Left kidney (tissue), 2 donors: Measurements from ENCODE around the gene HECTD4. TPM values are rescaled to one million over a fixed set of nuclear protein-coding genes. Genes with fewer than 3 reads are reported as not detected.
"Not testable (repeated sequence)": the region's sequence is repeated elsewhere in the genome, so short reads cannot be mapped to it uniquely, and the experiment has no call there.

ENCODE experiments used
- DNase-seq: peaks from one replicate; pipeline ENCODE4 v3.0.0-alpha.2; 2013
- polyA plus RNA-seq: library from polyadenylated mRNA; unstranded; fragments of 120-200 nt; gene quantifications from one replicate; pipeline ENCODE4 v1.2.1, GENCODE V29; 2013; ENCODE audit not compliant: insufficient read length

The HECTD4 gene
- polyA plus RNA-seq, 1 donor = 70.7 TPM

DNA sequence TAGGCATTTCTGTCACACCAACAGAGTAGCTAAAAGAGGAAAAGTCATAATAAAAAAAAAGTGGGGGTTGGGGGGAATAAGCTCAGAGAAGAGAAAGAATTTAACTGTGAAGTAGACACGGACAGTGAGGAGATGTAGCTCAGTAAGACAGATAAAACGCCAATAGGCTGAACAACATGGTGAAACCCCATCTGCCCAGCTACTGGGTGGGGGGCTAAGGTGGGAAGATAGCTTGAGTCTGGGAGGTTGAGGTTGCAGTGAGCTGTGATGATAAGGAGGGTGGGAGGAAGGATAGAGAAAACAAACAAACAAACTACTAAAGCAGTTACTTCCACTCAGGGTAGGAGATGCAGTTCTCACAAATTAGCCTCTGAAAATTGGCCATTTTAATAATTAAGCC, 25.0 kb downstream of the HECTD4 start:
- DNase-seq = no peak

GRCh38 chr12:112354399-112354798, 27.8 kb downstream of the HECTD4 start:
- no peak for DNase-seq

- no peak for DNase-seq
Observed at GRCh38 chr12:112353393-112353792, 28.8 kb downstream of the HECTD4 start.

DNA sequence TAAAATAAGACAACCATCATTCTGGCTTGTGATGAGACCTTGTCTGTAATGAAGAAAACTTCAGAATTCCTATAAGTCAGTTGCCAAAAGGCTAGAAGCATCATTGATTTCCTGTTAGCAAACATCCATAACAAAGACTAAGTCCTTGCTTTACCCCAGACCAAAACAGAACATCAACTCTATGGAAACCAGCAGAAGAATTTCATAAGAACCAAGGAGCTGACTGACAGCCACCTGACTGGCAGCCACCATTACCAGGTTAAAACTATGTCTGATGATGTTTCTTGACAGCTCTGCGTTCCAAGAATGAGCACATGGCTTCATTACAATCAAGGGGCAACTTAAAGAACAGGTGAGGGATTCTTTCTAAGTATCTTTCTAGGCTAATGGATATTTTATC, 29.3 kb downstream of the HECTD4 start:
- no peak for DNase-seq

DNA sequence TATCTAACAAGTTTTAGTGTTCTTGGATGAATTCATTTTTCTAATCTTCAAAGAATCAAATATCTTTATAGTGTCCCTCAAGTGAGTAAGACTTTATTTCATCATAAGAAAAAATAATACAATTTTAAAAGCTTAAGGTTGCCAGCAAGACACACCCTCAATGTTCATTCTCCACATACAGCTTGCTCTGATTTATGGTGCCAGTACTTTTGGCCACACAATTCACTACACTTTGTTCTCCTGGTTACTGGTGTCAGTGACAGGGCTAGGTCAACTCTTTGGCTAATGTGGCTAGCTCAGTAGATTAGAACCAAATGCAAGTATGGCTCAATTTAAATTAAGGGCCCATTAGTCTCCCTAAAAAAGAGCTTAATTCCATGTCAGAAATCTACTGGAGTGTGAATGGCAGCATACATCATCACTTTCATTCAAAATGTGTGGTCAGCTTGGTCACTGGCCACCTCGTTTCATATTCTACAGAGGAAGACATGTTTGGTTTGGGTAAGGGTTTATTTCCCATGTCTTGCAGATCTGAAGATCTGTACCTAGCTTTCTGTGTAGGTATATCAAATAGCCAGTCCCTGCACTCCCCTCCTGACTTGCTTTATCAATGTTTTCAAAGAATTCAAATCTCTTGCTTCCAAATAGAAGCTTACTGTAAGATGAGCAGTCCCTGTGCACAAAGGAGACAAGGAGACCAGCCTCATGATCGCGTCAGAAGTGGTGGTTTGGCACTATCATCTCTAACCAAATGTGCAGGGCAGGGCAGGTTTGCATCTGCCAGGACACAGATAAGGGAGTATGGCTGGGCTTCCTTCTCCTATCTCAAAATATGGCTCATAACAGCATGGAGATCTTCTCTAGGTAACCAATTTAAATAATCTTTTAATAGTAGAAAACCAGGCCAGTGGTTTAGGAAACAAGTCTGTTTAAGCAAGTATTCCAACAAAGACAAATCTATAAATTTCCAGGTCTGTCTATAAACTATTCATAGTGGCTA, 31.3 kb downstream of the HECTD4 start:
- no peak for DNase-seq

- no peak for DNase-seq
Observed at GRCh38 chr12:112349431-112349830, 32.8 kb downstream of the HECTD4 start.

DNA sequence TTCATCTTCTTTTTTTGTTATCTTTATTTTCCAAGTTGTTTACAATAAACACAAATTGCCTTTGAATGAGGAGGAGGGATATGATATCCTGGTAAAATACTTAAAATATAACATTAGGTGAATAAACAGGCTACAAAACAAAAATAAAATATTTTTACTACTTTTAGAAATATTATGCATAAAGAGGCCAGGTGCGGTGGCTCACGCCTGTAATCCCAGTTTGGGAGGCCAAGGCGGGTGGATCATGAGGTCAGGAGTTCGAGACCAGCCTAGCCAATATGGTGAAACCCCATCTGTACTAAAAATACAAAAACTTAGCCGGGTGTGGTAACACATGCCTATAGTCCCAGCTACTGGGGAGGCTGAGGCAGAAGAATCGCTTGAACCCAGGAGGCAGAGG, 33.3 kb downstream of the HECTD4 start:
- DNase-seq = not testable (repeated sequence)

DNA sequence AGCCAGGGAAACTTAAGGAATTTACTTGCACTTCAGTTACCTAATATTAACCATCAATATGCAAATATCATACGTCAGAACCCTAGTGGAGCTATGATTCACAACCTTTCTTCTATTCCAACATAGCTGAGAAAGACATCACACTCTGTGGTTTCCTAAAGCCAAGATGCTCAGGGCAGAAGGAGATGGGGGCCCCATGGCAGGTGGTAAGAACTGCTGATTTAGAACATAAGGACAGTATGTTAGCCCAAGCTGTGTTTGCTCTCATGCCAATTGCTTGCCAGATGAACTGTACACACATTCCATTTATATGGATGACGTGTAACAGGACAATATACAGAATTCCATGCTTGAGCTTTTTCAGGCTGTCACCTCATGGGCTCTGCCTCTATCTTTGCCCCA, 34.6 kb downstream of the HECTD4 start:
- no peak for DNase-seq

- DNase-seq = no peak
Observed at GRCh38 chr12:112346194-112346593, 36.0 kb downstream of the HECTD4 start.

GRCh38 chr12:112344220-112344619, 38.0 kb downstream of the HECTD4 start:
- DNase-seq = no peak

DNA sequence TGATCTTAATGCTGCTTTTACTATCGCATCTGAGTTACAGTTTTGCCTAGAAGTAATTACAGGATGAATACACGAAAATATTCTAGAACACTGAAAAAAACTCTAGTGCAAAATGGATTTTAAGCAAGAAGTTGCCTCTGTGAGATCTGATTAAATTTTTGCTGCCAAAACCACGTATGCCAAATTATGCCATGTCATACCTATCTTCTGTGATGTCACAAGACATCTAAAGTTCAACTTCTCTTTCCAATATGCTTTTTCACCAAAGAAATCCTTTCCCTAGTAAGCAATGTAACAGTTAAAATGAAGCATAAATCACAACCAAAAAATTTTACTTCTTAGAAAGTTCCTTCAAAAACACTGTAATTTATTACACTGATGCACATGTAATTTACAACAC, 39.6 kb downstream of the HECTD4 start:
- no peak for DNase-seq

GRCh38 chr12:112341046-112341825, 41.0 kb downstream of the HECTD4 start:
- no peak for DNase-seq

DNA sequence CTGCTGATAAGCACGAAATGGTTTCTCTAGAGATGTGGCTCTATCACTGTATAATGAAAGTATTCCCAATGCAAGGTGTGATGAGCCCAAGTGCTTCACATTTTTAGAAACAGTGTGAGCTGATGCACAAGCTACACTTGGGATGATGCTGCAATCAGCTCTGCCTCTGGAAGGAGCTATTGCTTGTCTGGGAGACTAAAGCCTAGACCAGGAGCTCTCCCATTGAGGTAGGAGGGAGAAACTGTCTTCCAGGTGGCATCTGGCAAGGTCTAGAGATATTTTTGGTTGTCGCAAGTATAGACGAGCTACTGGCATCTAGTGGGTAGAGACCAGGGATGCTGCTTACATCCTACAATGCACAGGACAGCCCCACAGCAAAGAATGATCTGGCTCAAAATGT, 42.0 kb downstream of the HECTD4 start:
- DNase-seq = no peak

GRCh38 chr12:112334999-112335398, 47.2 kb downstream of the HECTD4 start:
- DNase-seq = not testable (repeated sequence)

DNA sequence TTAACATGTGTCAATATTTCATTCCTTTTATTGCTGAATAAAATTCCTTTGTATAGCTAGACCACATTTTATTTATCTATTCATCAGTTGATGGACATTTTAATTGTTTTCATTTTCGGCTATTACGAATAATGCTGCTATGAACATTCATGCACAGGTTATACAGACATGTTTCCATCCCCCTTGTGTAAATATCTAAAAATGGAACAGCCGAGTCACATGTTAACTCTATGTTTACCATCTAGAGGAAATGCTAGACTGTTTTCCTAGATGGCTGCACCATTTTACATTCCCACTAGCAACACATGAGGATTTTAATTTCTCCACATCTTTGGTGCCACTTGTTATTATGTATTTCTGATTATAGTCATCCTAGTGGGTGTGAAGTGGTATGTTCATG, 49.2 kb downstream of the HECTD4 start:
- DNase-seq = no peak

GRCh38 chr12:112331886-112332285, 50.3 kb downstream of the HECTD4 start:
- DNase-seq = no peak

DNA sequence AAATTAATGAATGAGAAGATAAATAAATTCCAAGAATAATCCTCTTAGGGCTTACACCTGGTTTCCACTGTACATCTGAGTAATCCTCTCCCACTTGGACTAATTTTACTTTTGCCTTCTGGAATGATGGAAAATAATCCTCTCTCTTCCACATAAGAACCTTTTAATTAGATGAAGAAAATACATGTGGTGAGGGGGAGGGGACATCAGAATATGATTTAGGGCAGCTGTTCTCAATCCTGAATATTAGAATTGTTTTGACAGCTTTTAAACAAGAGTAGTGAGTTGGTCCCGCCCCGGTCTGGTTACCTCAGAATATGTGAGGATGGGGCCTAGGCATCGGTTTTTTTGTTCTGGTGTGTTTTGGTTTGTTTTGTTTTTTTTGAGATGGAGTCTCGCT, 51.5 kb downstream of the HECTD4 start:
- no peak for DNase-seq

- no peak for DNase-seq
Observed at GRCh38 chr12:112328456-112329124, 53.6 kb downstream of the HECTD4 start.

- DNase-seq = no peak
Observed at GRCh38 chr12:112327209-112327938, 54.9 kb downstream of the HECTD4 start.

- DNase-seq = no peak
Observed at GRCh38 chr12:112325622-112326207, 56.5 kb downstream of the HECTD4 start.

DNA sequence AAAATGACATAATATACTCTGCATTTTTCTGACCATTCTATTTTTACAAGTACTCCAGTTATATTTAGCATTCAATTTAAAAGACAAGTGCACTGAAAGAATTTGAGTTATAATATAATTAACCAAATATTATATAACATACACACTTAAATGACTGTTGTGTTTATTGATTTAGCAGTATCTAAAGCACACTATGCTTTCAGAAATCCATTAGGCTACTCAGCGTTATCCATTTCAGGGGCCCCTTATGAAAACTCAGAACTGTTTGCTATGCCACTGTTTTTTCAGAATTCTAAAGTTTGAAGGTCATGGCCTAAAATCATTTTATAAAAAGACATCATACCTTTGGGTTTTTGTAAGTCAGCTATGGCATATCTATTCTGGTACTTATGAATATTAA, 57.1 kb downstream of the HECTD4 start:
- no peak for DNase-seq
